Loucy (cell line): ENCODE results near the gene KRTAP10-10.

Experiments
- H2AFZ ChIP-seq: fragments of 200-600 bp; sonication (generic); 2 replicates; pipeline ENCODE4 v1.6.0; 2016; ENCODE audit warnings: antibody characterized with exemption, mild to moderate bottlenecking, low read length, moderate library complexity
- H3F3A ChIP-seq: fragments of 200-600 bp; 2 replicates; pipeline ENCODE4 v1.6.0; 2016; ENCODE audit warnings: antibody characterized with exemption, low read depth, mild to moderate bottlenecking
- H3K27me3 ChIP-seq: fragments of 200-600 bp; sonication (generic); 2 replicates; pipeline ENCODE4 v1.6.1; 2014; ENCODE audit warnings: low read length, mild to moderate bottlenecking; ENCODE audit not compliant: insufficient read depth, poor library complexity, severe bottlenecking
- H3K36me3 ChIP-seq: fragments of 200-600 bp; sonication (generic); 2 replicates; pipeline ENCODE4 v1.6.1; 2016; ENCODE audit warnings: low read length; ENCODE audit not compliant: insufficient read depth
- H3K4me1 ChIP-seq: fragments of 200-600 bp; sonication (generic); 2 replicates; pipeline ENCODE4 v1.5.1; 2014; ENCODE audit warnings: low read length, mild to moderate bottlenecking; ENCODE audit not compliant: insufficient read depth, poor library complexity, severe bottlenecking
- H3K4me2 ChIP-seq: fragments of 200-600 bp; sonication (generic); 2 replicates; pipeline ENCODE4 v1.6.0; 2014; ENCODE audit warnings: antibody characterized with exemption, low read length, low read depth, mild to moderate bottlenecking; ENCODE audit not compliant: poor library complexity, severe bottlenecking
- H3K4me3 ChIP-seq: fragments of 200-600 bp; sonication (generic); 2 replicates; pipeline ENCODE4 v1.5.1; 2014; ENCODE audit warnings: low read length, mild to moderate bottlenecking, mixed read lengths; ENCODE audit not compliant: poor library complexity, severe bottlenecking
- H3K79me2 ChIP-seq: fragments of 200-600 bp; sonication (generic); 2 replicates; pipeline ENCODE4 v1.6.1; 2014; ENCODE audit warnings: low read length; ENCODE audit not compliant: insufficient read depth
- H3K9ac ChIP-seq: fragments of 200-600 bp; sonication (generic); 2 replicates; pipeline ENCODE4 v1.6.0; 2014; ENCODE audit warnings: mild to moderate bottlenecking, low read depth, low read length, moderate library complexity; ENCODE audit not compliant: poor library complexity, severe bottlenecking
- H3K9me2 ChIP-seq: fragments of 200-600 bp; sonication (generic); replicated peaks from 2 replicates; pipeline ENCODE4 v1.6.1; 2016; ENCODE audit warnings: low read depth, low read length, mixed read lengths
- H3K9me3 ChIP-seq: fragments of 200-600 bp; sonication (generic); 2 replicates; pipeline ENCODE4 v1.6.1; 2014; ENCODE audit warnings: mild to moderate bottlenecking, antibody characterized with exemption, low read length, low read depth; ENCODE audit not compliant: insufficient read depth
- H4K20me1 ChIP-seq: fragments of 200-600 bp; sonication (generic); 2 replicates; pipeline ENCODE4 v1.6.0; 2014; ENCODE audit warnings: antibody characterized with exemption, low read length, mild to moderate bottlenecking; ENCODE audit not compliant: insufficient read depth, poor library complexity, severe bottlenecking
- EZH2phosphoT487 ChIP-seq: fragments of 200-600 bp; IDR thresholded peaks from 2 replicates; pipeline ENCODE4 v1.6.1; 2018; ENCODE audit warnings: antibody characterized with exemption, mild to moderate bottlenecking, moderate library complexity, borderline replicate concordance
- TF ChIP-seq, protein P1 (sequence below): fragments of 200-600 bp; sonication (generic); conservative IDR thresholded peaks from 2 replicates; pipeline ENCODE4 v1.5.1; 2014; ENCODE audit warnings: mild to moderate bottlenecking, antibody characterized with exemption, low read length

Gene KRTAP10-10

DNA sequence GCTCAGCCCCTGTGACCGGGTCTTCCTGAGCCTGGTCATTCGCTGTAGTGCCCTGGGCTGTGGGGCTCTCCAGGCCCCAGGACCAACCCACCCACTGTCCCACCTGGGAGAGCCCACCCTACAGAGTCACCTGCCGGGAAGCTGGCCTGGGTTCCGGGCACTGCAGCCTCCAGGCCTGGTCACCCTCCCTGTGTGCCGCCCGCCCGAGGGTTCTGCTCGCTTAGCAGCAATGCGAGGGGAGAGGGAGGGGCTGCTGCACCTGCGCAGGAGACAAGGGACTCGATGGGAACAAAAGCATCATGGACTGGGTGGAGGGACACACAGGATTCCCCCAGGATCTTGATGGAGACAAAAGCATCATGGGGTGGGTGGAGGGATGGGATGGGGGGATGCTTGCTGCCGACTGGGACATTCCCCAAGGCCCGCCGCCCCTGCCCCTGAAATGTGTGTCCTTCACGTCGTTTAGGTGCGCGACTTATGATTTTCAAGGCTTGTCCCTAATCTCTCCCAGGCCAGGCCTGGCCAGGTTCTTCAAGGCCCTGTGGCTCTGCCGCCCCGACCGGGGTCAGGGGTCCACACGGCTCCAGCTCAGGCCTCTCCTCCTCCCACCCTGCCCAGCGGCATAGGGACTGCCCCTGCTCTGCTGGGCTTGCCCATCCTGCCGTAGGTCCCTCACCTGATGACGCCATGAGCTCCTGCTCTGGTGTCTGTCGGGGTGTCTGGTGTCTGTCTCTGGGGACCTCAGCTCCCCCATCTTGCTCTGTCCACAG lies 23.6 kb upstream of the KRTAP10-10 start:
- no peak overlapping the region for H2AFZ ChIP-seq
- no peak overlapping the region for H3K9ac ChIP-seq

DNA sequence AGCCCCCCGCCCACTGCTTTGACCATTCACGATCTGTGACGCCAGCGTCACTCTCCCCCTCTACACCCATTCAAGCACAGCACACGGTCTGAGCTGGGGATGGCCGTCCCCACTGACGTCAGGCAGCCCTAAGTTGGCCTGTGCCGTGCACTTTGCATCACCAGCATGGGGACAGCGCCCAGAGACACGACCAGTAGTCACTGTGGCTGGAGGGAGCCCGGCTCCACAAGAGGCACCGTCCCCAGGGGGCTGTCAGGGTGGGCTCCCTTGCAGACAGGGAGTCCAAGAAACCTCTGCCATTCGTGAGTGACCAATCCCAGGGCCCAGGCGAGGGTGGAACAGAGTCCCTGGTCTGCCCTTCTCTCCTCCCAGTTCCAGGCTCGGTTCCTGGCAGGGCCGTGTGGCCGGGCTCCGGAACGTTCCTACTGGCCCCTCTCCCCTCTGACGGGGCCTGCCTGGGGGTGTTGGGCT lies 23.0 kb upstream of the KRTAP10-10 start:
- no peaks in the 10 kb centered on the region for H3K27me3 ChIP-seq
- H4K20me1 ChIP-seq, result no peaks in the 10 kb centered on the region
- H3K9me2 ChIP-seq, result no peaks in the 10 kb centered on the region
- TF ChIP-seq, protein P1, sequence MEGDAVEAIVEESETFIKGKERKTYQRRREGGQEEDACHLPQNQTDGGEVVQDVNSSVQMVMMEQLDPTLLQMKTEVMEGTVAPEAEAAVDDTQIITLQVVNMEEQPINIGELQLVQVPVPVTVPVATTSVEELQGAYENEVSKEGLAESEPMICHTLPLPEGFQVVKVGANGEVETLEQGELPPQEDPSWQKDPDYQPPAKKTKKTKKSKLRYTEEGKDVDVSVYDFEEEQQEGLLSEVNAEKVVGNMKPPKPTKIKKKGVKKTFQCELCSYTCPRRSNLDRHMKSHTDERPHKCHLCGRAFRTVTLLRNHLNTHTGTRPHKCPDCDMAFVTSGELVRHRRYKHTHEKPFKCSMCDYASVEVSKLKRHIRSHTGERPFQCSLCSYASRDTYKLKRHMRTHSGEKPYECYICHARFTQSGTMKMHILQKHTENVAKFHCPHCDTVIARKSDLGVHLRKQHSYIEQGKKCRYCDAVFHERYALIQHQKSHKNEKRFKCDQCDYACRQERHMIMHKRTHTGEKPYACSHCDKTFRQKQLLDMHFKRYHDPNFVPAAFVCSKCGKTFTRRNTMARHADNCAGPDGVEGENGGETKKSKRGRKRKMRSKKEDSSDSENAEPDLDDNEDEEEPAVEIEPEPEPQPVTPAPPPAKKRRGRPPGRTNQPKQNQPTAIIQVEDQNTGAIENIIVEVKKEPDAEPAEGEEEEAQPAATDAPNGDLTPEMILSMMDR, result no peak
- TF ChIP-seq EZH2phosphoT487, result no peak
- H3K9ac ChIP-seq, result no peak overlapping the region
- H2AFZ ChIP-seq, result no peak overlapping the region
- no peak overlapping the region for H3K4me3 ChIP-seq
- H3F3A ChIP-seq, result no peaks in the 10 kb centered on the region
- H3K4me2 ChIP-seq, result no peak overlapping the region
- peaks cover 11% of the 10 kb centered on the region; the same call in 1 of the 2 replicates for H3K9me3 ChIP-seq
- no peaks in the 10 kb centered on the region for H3K79me2 ChIP-seq
- no peaks in the 10 kb centered on the region for H3K36me3 ChIP-seq
- no peaks in the 10 kb centered on the region for H3K4me1 ChIP-seq

More for the DNA sequence above, 23.6 kb upstream of the KRTAP10-10 start:
- no peak for TF ChIP-seq EZH2phosphoT487
- TF ChIP-seq, protein P1, result no peak
- Histone ChIP-seq H3K79me2 (no peaks in the 10 kb centered on the region), H3K9me3 (peaks cover 13% of the 10 kb centered on the region; the same call in 1 of the 2 replicates), H3K9me2 (no peaks in the 10 kb centered on the region), H4K20me1 (no peaks in the 10 kb centered on the region), H3K4me3 (no peak overlapping the region), H3K36me3 (no peaks in the 10 kb centered on the region), H3K4me1 (no peaks in the 10 kb centered on the region), H3K27me3 (no peaks in the 10 kb centered on the region), H3F3A (no peaks in the 10 kb centered on the region), H3K4me2 (no peak overlapping the region)

DNA sequence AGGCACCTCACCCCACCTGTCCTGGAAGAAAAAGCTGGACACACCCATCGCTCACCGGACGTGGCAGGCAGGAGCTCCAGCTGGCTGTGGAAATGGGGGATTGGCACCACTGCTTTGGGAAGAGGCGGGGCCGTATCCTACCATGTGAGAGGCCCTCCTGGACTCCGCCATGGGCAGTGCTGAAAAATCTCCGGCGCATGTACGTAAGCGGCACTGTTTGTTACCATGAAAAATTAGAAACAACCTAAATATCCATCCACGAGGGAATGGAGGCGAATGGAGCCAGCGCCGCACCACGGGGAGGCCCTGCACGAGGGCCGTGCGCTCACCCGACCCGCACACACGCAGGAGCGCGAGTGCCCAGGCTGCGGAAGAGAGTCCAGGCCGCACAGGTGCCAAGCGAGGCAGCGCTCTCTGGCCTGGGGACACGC lies 22.2 kb upstream of the KRTAP10-10 start:
- Histone ChIP-seq H3K27me3 (no peaks in the 10 kb centered on the region), H4K20me1 (no peaks in the 10 kb centered on the region), H3K36me3 (no peaks in the 10 kb centered on the region), H3K4me1 (no peaks in the 10 kb centered on the region), H2AFZ (no peak overlapping the region), H3K4me3 (no peak overlapping the region), H3K9ac (no peak overlapping the region), H3K4me2 (no peak overlapping the region), H3K9me3 (peaks cover 9% of the 10 kb centered on the region; the same call in 1 of the 2 replicates), H3F3A (no peaks in the 10 kb centered on the region), H3K79me2 (no peaks in the 10 kb centered on the region), H3K9me2 (no peaks in the 10 kb centered on the region)
- TF ChIP-seq, protein P1, result no peak
- no peak for TF ChIP-seq EZH2phosphoT487
